HG03064 (cell line): ENCODE results near the gene VMO1.
"Not testable (repeated sequence)": the region's sequence is repeated elsewhere in the genome, so short reads cannot be mapped to it uniquely, and the experiment has no call there.

Experiments
- ATAC-seq: cut with Tn5 transposase; IDR thresholded peaks from one replicate; pipeline ENCODE4 v1.9.1; 2021; ENCODE audit warnings: low read depth; ENCODE audit not compliant: unreplicated experiment

The VMO1 gene

GRCh38 chr17:4786106-4786511 is at the start of gene VMO1:
Gene VMO1, minus strand, starts transcription at chr17:4786364. Its CDS starts 12 bp downstream, at chr17:4786352.
- ATAC-seq = no peak

GRCh38 chr17:4834681-4835020 is 48.5 kb upstream of the VMO1 start:
- ATAC-seq = no peak

- ATAC-seq = no peak
Measured at GRCh38 chr17:4833941-4834680, 47.9 kb upstream of the VMO1 start.

- peak; percentile 64 for ATAC-seq
Measured at GRCh38 chr17:4833178-4833940, 47.2 kb upstream of the VMO1 start, which contains the start of gene MINK1. Gene MINK1, plus strand, starts transcription at chr17:4833340. Its CDS starts 244 bp downstream, at chr17:4833584.

DNA sequence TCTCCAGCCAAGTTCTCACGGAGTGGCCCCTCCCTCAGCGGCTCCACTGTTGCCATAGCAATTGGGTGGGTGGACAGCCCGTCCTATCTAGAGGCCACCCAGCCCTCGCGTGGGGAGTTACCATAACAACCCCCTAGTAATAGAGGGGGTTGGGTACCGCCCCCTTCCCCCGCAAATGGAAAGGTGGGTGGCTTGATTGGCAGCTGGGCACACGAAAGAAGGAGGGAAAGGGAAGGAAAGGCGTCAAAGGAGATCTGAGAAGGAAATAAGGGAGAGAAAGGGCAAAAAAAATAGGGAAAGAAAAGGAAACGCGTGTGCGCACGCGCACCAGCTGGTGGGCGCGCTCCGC is 46.6 kb upstream of the VMO1 start:
- ATAC-seq = not testable (repeated sequence)

GRCh38 chr17:4827399-4827798 is 41.2 kb upstream of the VMO1 start:
- ATAC-seq = no peak

- no peak for ATAC-seq
Measured at GRCh38 chr17:4823373-4824089, 37.4 kb upstream of the VMO1 start.

GRCh38 chr17:4822835-4823234 is 36.7 kb upstream of the VMO1 start:
- ATAC-seq = no peak

GRCh38 chr17:4818276-4818675 is 32.1 kb upstream of the VMO1 start:
- ATAC-seq = no peak

- ATAC-seq = no peak
Measured at GRCh38 chr17:4816826-4817225, 30.7 kb upstream of the VMO1 start.

GRCh38 chr17:4815043-4815675 is 29.0 kb upstream of the VMO1 start:
- no peak for ATAC-seq

DNA sequence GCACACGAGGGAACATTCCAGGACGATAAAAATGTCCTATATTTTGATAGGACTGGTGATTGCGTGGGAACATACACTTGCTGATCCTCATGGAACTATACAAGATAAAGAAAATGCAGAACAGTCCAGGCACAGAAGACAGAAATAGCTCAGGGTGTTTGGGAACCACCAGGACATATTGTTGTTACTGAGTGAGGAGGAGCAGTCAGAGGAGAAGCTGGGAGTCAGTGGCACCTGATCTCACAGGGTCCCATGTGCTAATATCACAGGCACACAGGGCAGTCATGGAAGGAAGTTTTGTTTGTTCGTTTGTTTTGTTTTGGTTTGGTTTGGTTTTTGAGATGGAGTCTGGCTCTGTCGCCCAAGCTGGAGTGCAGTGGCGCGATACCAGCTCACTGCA is 26.5 kb upstream of the VMO1 start:
- ATAC-seq = no peak

DNA sequence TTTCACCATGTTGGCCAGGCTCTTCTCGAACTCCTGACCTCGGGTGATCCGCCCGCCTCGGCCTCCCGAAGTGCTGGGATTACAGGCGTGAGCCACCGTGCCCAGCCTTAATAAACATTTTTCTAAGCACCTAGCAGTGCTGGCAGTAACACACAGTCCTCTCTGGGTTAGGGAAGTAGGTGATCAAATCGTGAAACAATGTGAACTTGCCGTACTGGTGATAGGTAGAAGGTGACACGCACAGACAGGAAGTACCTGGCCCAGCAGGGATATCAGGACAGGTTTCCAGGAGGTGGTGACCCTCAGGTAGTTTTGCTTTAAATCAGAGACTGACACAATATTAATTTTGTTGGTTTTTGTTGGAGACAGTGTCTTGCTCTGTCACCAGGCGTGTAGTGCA is 25.3 kb upstream of the VMO1 start:
- ATAC-seq = no peak

- no peak for ATAC-seq
Measured at GRCh38 chr17:4810696-4811290, 24.6 kb upstream of the VMO1 start.

- ATAC-seq = no peak
Measured at GRCh38 chr17:4808378-4808767, 22.2 kb upstream of the VMO1 start.

DNA sequence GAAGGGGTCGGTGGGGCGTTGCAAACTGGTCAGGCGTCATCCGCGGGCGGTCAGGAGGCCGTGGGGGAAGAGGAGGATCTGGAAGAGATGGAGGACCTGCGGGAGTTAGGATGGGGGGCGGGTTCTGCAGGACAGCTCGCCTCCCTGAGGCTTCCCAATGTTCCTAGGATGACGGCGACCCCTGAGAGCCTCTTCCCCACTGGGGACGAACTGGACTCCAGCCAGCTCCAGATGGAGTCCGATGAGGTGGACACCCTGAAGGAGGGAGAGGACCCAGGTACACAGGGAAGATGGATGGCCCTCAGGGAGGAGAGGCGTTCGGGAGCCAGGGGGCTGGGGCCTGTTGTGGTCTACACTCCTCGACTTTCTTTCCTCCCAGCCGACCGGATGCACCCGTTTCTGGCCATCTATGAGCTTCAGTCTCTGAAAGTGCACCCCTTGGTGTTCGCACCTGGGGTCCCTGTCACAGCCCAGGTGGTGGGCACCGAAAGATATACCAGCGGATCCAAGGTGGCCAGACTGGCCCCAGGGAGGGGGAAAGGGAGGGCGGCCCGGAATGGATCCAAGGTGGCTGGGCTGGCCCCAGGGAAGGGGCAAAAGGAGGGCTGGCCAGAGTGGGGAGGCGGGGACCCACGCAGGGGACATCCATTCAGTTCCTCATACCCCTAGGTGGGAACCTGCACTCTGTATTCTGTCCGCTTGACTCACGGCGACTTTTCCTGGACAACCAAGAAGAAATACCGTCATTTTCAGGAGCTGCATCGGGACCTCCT is 21.6 kb upstream of the VMO1 start:
- no peak for ATAC-seq

DNA sequence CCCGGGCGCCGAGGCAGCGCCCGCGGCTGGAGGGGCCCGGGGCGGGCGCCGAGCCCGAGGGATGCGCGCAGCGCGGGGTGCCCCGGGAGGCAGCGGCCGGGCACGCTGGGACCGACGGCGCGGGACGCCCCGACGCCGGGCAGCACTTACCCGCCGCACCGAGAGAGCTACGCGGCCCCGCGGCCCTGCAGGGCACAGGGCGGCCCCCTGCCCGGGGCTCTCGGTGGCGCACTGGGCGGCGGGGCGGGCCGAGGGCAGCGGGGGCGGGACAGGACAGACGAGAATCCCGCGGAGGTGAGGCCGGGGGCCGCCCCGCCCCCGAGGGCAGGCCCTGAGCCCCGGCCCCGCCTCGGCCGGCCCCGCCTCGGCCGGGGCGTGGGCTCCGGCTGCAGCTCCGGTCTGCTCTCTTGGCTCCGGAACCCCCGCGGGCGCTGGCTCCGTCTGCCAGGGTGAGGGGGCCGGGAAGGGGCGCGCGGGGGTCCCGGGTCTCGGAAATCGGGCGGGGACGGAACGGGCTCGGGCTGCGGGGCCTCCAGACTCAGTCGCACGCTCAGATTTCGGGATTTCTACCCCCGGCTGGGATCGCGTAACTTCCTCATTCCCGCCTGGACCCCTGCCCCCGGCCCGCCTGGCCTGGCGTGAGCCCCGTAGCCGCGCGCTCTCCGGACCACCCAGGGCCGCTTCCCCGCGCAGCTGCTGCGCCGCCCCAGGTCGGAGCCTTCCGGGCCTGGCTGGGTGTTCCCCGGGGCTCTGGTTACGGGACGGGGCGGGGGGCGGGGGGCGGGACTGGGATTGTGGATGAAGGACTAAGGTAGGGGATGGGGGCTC is 20.8 kb upstream of the VMO1 start, which contains the start of gene PLD2:
TSS of gene PLD2 (plus strand) at position 376 of the 828 bp plus-strand sequence. CDS start 621 bp downstream, outside the sequence.
- ATAC-seq = peak; percentile 84

DNA sequence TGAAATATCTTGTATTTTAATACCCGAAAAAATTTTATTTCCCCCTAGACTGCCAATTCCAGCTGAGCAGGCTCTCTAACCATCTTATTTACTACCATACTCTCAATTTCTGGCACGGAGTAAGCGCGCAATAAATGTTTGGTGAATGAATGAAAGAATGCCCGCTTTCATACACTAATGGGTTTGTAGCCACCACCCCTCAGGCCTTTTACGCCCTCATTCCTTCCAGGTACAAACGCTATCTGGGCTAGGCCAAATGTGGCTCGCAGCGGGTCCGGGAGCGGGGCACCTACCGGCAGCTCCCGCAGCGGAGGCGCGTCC is 20.3 kb upstream of the VMO1 start:
- no peak for ATAC-seq

DNA sequence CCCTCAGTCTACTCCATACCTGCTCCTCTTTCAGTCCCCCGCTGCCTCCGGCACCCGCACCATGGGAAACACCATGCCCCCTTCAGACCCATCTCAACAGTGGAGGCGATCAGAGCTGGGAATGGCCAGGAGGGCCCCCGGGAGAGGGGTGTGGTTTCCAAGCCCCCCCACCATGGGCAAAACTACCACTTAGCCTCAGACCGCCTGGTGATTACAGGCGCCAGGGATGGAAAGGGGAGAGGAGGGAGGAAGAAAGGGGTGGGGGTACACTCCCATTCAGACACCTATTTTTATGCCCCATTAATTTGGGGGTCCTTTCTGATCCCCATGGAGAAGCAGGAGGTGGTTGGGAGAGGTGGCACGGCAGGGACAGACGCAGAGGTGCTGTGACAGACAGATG is 16.1 kb upstream of the VMO1 start, which contains the start of gene C17orf114:
TSS of gene C17orf114 (minus strand) at position 101 of the 400 bp plus-strand sequence.
- ATAC-seq = no peak
